Endothelial cell of hepatic sinusoid (primary cell): Measurements from ENCODE around the gene ZMIZ2.
"Not testable (repeated sequence)": the region's sequence is repeated elsewhere in the genome, so short reads cannot be mapped to it uniquely, and the experiment has no call there.

Source experiments
- in situ Hi-C: cut with HindIII; loops from 2 replicates; pipeline ENCODE4 v1.10.0; 2017; ENCODE audit warnings: low sequenced_read_pairs

The ZMIZ2 gene

DNA sequence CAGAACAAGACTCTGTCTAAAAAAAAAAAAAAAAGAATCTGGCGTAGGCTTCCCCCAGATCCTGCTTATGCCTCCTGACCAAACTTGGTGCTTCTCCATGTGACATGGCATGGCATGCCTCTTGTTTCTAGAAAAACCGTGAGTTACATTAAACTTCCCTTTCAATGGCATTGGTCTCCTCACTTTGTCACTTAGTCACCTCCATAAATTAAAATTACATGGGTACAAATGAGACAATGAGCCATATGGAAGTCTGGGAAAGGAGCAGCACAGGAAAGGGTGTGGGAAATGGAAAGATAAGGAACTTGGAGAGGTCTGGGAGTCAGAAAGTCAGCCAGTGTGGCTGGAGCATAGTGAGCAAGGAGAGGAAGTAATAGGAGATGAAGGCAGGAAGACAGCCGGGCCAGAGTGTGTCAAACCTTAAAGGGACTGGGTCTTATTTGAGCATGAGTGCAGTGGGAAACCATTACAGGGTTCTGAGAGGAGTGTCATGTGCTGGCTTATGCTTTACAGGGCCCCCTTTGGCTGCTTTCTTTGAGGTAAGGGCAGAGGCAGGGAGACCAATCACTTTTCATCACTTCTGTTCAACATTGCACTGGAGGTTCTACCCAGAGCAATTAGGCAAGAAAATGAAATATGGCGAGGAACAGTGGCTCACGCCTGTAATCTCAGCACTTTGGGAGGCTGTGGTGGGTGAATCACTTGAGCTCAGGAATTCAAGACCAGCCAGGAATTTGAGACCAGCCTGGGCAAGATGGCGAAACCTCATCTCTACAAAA is 21.3 kb upstream of the ZMIZ2 start:
- in situ Hi-C loops, result no loop called here

DNA sequence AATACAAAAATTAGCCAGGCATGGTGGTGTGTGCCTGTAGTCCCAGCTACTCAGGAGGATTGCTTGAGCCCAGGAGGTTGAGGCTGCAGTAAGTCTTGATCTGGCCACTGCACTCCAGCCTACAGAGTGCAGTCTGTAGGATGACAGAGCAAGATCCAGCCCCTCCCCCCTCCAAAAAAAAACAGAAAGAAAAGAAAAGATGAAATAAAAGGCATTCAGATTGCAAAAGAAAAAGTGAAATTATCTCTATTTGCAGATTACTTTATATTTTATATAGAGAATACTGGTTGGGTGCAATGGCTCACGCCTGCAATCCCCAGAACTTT is 20.7 kb upstream of the ZMIZ2 start:
- in situ Hi-C loops, result no loop called here

DNA sequence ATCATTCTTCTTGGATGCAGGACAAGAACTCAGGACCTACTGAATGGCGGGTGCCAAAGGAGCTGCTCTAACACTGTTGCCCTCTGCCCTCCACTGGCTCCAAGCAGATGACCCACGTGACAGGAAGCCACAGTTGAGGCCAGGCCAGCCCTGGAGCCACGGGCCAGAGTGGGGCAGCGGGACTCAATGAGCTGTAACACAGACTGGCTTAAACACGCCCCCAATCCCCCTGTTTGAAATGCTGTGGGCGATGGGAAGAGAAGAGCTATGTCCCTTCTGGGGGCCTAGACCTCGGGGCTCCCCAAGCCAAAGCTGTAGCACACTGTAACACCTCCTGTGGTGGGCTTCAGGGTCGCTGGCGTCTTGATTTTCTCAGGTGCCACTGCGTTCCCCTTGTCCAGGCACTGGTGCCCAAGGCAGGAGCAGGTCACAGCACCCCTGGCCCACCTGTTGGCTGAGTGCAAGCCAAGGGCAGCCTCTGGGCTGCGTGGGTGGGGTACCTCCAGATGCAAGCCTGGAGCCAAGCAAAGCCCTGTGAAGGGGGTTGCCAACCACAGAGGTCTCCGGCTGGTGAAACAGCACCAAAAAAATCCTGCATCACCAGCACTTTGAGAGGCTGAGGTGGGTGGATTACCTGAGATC is 18.6 kb upstream of the ZMIZ2 start:
- in situ Hi-C loops, result no loop called here

DNA sequence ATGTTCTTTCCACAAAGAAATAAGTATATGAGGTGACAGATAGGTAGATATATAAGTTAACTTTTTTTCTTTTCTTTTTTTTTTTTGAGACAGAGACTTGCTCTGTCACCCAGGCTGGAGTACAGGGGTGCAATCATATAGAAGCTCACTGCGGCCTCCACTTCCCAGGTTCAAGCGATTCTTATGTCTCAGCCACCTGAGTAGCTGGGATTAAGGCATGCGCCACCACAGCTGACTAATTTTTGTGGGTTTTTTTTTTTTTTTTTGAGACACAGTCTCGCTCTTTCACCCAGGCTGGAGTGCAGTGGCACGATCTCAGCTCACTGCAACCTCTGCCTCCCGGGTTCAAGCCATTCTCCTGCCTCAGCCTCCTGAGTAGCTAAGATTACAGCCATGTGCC is 15.7 kb upstream of the ZMIZ2 start:
- in situ Hi-C loops, result not testable (repeated sequence)

DNA sequence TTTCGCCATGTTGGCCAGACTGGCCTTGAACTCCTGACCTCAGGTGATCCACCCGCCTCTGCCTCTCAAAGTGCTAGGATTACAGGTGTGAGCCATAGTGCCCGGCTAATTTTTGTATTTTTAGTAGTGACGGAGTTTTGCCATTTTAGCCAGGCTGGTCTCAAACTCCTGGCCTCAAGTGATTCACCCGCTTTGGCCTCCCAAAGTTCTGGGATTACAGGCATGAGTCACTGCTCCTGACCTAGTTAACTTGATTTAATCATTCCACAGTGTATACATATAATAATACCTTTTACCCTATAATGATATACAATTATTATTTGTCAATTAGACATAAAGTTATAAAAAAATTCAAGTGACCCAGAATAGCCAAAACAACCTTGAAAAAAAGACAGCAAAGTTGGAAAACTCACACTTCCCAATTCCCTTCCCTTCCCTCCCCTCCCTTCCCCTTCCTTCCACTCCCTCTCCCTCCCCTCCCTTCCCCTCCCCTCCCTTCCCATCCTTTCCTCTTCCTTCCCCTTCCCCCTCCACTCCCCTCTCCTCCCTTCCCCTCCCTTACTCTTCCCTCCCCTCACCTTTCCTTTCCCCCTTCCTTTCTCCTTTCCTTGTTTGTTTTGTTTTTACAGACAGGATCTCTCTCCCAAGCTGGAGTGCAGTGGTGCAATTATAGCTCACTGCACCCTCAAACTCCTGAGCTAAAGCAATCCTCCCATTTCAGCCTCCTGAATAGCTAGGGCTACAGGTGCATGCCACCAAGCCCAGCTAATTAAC is 14.8 kb upstream of the ZMIZ2 start:
- in situ Hi-C loops, result no loop called here

DNA sequence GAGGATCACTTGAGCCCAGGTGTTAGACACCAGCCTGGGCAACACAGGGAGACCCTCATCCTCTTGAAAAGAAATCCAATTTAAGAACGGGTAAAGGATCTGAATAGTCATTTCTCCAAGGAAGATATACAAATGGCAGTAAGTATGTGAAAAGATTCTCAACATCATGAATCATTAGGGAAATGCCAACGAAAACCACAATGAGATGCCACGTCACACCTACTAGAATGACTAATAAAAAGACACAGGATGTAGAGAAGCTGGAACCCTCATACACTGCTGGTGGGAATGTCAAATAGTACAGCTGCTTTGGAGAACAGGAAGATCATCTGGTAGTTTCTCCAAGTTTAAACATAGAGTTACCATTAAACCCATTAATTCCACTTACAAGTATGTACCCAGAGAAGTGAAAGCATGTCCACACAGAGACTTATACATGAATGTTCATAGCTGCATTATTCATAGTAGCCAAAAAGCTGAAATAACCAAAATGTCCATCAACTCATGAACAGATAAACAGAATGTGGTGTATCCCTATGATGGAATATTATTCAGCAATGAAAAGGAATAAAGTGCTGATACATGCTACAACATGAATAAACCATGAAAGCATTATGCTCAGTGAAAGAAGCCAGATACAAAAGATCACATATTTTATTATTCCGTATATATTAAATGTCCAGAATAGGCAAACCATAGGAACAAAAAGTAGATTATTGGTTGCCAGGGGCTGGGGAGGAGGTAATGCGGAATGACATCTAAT is 13.1 kb upstream of the ZMIZ2 start:
- in situ Hi-C loops, result no loop called here

DNA sequence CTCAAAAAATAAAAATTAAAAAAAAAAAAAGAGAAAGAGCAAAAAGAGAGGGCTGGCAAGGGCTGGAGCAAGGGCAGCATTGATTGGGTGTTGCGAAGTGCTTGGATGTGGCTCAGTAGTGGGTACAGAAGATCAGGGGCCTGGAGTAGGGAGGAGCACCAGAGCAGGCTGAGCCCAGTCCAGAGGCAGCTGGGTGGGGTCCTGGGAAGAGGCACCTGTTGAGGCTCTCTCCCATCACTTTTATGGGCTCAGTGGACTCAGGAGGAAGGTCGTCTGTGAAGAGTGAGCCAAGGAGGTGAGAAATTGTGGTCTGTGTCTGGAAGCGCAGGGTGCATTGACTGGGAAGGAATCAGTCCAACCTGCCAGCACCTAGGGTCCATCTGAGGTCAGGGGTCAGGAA is 11.8 kb upstream of the ZMIZ2 start:
- in situ Hi-C loops, result no loop called here

DNA sequence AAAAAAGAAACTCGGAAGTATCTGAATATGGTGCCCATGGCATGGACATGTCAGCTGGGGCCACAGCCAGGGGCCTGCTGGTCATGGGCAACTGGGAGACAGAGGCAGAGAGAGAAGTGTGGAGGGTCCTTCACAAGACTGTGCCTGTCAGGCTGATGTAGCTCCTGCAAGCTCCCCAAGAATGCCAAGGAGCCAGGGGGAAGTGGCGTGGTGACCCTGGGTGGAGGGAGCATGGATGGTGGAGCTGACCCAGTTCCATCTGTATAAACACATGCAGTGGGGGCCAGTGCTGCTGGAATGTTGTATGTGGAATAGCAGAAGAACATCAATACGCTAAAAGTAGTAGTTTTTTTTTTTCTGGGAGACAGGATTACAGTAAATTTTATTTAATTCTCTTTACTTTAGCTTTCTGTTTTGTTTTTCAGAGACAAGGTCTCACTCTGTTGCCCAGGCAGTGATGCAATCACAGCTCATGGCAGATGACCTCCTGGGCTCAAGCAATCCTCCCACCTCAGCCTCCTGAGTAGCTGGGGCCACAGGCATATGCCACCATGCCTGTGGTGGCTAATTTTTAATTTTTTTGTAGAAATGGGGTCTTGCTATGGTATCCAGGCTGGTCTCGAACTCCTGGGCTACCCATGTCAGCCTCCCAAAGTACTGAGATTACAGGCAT is 10.5 kb upstream of the ZMIZ2 start:
- in situ Hi-C loops, result no loop called here

DNA sequence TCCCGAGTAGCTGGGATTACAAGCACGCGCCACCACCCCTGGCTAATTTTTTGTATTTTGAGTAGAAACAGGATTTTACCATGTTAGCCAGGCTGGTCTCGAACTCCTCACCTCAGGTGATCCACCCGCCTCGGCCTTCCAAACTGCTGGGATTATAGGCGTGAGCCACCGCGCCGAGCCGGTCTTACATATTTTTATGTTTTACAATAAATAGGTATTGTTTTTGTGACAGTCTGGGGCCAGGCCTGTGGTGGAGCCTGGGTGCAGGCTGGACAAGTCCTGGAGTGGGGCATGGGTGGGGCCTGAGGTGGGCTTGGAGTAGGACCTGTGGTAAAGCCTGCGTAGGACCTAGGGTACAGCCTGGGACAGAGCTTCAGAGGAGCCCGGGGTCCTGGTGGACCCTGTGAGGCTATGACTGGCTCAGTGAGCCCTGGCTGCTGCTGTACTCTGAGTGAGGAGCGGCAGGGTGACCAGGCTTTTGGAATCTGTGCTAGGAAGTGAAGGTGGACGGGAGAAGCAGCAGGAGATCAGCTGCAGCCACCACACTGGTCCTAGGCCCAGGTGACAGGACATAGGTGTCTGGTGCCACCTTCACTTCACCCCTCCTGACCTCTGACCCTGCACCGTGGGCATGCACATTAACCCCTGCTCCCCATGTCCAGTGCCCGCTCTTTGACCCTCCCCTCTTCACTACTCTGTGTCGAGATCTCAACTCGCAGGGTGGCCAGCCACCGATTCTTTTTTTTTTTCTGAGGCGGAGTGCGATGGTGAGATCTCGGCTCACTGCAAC is 9.6 kb upstream of the ZMIZ2 start:
- in situ Hi-C loops, result no loop called here

DNA sequence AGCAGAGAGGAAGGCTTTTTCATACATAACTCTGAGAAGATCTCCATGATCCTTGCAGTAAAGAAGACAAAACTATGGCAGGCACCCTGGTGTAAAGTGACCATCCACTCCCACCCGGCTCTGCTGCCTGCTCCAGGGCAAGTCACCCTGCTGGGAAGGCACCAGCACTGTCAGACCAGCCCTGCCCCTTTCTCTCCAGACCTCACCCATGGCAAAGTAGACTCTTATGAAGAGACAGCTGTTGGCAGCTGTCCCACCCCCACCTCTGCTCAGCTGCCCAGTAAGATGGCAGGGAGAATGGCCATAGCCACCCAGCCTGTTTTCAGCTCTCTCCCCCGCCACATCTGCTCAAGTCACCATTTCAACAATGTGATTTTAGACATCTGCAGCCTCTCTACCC is 8.6 kb upstream of the ZMIZ2 start:
- in situ Hi-C loops, result no loop called here

DNA sequence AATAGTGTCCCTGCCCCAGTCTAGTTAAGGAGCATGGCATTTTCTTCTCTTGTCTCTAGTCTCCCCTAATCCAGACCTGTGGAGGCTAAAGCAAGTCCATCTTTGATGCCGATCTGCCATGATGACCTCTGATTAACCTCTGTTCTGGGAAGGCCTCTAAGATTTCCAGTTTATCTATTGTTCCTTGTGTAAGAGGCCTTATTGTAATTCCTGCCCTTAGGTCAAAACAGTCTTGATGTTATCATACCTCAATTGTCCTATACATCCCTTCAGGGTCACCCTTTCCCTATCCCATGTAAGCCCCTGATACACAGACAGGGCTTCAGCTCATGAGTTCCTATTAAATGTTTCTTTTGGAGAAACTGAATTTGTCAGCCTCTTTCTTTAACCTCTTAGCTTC is 4.9 kb upstream of the ZMIZ2 start:
- in situ Hi-C loops, result no loop called here

DNA sequence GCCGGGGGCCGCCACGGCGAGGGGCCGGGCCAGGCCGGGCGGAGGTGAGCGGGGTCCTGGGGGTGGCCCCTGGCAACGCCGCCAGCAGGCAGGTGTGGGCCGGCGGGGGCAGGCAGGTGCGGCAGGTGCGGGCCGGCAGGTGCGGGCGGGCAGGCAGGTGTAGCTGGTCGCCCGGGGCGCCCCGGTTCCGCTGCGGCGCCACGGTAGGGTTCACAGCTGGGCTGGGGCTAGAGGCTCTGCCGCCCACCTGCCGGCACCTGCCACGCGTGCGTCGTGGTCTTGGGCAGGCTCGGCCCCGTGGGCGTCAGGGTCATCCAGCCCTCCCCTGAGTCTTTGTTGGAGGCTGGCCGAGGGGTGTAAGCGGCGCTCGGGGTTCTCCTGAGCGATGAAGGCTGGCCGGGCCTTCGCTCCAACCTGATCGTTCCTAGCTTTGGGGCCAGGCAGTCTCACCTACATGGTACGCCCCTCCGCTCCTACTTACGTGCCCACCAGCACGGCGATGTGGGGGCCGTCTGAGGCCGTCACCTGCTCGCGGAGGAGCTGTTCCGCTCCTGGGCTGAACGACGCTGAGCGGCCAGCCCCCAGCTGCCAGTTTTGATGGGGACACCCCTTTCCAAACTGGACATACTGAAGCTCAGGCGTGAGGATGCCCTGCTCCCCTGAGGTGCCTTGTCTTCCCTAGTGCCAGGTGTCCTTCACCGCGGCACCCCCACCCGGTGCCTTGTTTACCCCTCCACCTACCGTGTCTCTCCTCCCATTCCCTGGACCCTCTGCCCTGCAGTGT is 493 bp downstream of the ZMIZ2 start:
- in situ Hi-C loops, result no loop called here

DNA sequence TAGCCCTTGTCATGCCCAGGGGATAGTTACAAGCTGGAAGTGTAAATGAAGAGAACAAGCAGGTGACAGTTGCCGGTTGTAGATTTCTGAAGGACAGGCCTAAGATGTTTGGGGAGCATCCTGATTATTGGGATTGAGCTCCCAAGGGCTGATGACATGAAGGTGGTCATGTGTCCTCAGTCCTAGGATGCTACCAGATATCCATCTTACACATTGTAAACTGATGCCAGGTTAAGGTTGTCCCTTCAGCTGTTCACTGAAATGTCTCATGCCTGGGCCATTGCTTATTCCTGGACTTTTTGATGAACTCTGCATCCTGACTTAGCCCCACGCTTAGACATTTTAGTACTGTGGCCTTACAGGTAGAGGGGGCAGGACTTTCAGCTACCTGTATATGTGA is 1.3 kb downstream of the ZMIZ2 start:
- in situ Hi-C loops, result no loop called here

DNA sequence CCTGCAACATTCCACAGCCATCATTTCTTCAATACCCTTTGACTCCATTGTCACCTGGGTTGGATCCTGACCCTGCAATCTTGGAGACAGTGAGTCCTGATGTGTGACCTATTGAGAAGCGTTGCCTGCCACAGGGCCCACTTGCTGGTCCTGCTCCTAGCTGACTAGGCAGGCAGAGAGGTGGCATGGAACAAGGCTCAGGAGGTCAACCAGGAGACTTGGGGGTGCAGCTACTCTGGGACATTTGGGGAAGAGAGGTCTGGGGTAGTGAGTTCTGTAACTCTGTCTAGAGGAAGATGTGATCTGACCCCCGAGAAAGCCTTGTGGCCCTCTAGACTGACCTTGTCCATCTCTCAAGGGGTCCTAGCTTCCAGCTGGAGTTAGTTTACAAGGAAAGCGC is 1.8 kb downstream of the ZMIZ2 start:
- in situ Hi-C loops, result no loop called here

DNA sequence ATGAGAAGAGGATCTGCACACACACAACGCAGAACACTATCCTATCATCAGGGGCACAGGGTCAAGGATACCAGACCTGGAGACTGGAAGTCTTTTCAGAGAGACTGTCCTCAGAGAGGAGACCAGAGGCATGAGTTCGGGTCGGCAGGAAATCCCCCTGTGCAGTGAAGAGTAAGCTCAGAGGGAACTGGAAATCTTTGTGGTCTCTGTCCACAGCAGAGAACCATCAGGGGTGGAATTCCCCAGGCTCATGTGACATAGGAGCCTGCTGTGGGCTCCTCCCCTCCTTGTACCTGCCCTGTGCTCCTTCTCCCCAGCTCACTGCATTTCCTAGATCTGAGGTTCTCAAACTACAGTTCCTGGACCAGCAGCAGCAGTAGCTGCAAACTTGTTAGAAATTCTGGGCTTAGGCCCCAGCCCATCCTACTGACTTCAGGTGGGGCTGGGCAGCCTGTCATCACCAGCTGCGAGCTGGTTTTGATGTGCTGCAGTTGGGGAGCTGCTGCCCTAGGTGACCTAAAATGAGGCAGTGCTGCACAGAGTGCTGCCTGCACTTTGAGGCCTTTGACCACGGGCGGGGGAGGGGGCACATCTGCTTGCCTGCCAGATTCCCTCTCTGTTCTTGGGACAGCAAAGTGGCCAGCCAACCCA is 2.4 kb downstream of the ZMIZ2 start:
- in situ Hi-C loops, result no loop called here

DNA sequence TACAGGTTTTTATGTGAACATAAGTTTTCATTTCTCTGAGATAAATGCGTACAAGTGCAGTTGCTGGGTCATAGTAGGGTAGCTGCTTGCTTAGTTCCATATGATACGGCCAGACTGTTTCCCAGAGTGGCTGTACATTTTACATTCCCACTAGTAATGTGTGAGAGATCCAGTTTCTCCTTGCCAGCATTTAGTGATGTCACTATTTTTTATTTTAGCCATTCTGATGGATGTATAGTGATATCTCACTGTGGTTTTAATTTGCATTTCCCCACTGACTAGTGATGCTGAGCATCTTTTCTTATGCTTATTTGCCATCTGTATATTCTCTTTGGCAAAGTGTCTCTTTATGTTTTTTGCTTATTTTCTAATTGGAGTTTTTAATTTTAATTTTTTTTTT is 4.2 kb downstream of the ZMIZ2 start:
- in situ Hi-C loops, result no loop called here

DNA sequence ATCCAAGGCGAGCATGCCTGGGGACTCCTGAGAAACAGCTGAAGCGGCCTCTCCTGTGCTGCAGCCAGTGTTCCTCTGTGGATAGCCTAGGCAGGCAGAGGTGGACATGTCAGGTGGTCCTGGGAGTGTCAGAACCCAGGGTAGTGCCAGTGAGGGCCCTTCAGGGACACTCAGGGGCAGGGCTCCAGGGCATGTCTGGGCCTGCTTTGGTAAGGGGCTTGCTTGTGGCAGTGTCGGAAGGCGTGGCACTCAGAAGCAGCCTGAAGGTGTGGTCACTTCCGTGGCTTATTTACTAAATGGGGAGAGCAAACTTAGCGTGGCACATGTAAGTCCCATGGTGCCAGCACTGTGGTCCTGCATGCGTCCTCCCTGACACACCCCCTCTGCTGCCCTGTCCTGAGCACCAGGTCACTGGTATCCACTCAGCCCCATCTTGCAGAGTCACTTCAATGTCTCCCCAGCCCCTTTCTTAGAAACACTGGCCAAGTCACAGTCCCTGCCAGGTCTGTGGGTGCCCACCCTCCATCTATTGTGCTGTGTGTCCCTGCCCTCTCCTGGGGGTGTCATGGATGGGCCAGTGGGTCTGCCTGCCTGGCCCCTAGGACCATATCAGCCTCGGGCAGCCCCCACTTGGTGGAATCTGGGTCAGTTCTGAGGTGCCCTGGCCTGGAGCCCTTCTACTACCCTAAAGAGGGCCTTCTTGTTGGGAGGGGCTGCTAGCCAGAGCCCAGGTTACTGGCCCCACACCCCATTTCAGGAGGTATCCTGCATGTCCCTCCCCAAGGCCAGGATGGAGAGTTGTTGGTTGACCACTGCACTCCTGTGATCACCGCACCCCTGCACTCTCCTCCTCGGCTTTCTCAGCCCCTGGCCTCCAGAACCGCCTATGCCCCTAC is 6.4 kb downstream of the ZMIZ2 start:
- in situ Hi-C loops, result no loop called here
